GM18505 (cell line): Measurements from ENCODE around the gene GPRC5C.
"Not testable (repeated sequence)": the region's sequence is repeated elsewhere in the genome, so short reads cannot be mapped to it uniquely, and the experiment has no call there.

Experiments
- ATAC-seq: cut with Tn5 transposase; IDR thresholded peaks from one replicate; pipeline ENCODE4 v1.9.1; 2021; ENCODE audit not compliant: unreplicated experiment
- POLR2A ChIP-seq: IDR thresholded peaks from 4 replicates; pipeline ENCODE4 v1.6.1; 2011; ENCODE audit warnings: borderline replicate concordance; ENCODE audit not compliant: insufficient read depth, insufficient read length; ENCODE audit errors: extremely low read depth

The GPRC5C gene

DNA sequence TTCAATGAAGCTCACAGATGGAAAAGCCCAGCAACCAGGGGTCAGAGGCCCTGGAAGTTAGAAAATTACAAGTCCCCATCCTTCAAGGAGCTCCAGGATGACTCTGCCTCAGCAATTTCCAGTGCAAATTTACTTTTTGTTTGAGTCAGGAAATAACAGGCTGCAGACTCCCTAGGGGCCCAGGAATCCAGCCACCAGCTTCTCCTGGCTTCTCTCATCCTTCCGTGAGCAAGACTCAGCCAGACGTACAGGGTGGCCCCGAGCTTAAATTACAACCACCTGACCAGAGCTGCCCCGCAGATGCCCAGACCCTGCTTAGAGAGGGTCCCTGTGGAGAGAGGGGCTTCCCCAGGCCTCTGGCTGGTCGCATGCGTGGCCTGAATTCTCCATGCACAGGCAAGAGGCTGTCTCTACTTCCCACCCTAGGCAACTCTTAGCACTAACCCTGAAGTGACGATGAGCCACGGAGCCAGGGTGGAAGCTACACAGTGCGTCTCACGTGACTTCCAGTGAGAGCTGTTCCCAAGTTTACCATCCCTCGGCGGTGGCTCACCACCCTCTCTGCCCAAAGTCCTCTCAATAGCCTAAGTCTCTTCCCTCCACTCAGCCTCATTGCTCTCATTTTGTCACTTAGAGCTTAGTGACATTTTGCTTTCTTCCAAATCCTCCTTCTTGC is 37.5 kb upstream of the GPRC5C start:
- no peak for ATAC-seq
- TF ChIP-seq POLR2A, result no peak

DNA sequence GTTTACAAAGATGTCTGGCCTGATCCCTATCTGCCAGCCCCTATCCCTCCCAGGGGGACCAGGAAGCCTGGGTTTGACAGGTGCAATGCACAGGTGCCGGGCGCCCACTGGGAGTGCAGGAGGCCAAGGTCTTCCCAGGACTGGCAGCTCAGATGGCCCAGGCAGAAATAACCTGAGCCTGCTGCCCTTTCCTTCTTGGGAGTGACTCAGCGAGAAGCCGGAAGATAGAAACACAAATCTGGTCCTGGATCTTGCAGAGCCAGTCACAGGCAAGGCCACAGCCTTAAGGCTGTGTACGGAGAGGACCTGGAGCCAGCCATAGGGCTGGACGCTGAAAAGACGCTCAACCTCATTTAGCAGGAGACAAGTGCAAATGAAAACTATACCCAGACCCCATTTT is 36.9 kb upstream of the GPRC5C start:
- no peak for ATAC-seq
- no peak for TF ChIP-seq POLR2A

DNA sequence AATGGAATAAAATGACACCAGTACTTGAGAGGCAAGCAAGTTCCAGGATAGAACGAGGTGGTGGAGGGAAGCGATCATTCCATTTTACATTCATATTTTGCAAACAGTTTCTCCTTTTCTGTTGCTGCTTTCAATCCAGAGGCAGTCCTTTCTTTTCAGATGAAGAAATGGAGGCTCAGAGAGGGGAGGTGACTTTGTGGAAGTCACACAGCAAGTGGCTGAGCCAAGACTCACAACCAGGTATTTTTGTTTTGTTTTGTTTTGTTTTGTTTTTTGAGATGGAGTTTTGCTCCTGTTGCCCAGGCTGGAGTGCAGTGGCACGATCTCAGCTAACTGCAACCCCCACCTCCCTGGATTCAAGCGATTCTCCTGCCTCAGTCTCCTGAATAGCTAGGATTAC is 35.3 kb upstream of the GPRC5C start:
- no peak for ATAC-seq
- no peak for TF ChIP-seq POLR2A

DNA sequence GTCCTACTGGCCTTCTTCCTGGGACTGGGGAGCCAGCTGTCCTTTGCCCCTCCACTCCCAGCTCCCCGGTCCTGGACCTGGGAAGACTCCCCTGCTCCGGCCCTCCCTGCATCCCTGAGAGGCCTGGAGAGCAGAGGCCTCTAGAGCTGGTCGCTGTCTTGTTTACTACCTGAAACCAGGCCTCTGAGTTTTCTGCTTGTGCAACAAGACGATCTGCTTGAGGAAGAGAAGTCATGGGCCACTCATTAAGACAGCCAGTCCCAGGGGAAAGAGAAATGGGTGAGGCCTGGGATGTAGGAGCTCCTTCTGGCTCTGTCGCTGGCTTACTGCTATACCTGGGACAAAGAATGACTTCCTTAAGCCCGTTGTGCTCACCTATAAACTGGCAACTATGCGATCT is 29.8 kb upstream of the GPRC5C start:
- no peak for ATAC-seq

DNA sequence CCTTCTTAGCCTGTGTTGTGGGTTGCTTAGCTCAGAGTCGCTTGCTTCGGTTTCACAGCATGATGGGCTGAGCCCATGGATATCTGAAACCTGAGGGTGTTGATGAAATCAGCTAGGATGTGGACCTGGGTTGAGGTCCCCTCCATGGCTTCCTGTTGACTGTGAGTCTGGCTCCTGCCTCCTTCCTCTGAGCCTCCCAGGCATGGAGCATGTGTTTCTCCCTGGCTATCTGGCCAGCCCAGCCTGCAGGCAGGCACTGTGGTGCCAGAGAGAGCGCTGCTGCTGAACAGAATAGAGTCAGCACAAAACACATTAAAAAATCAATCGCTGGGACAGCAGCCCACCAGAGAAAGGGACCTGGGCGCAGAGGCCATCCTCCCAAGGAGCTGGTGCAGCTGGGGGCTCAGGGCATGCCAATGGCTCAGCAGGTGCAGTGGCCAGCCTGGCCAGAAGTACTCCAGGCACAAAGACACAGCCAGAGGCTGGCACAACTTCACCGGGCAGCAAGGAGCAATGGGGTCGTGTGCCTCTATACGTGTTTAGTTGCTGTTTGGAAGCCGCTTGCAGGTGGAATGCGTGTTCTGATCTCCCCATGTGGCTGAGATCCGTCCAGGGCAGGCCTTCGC is 28.3 kb upstream of the GPRC5C start:
- no peak for ATAC-seq

More for the DNA sequence above, 29.8 kb upstream of the GPRC5C start:
- TF ChIP-seq POLR2A, result no peak

DNA sequence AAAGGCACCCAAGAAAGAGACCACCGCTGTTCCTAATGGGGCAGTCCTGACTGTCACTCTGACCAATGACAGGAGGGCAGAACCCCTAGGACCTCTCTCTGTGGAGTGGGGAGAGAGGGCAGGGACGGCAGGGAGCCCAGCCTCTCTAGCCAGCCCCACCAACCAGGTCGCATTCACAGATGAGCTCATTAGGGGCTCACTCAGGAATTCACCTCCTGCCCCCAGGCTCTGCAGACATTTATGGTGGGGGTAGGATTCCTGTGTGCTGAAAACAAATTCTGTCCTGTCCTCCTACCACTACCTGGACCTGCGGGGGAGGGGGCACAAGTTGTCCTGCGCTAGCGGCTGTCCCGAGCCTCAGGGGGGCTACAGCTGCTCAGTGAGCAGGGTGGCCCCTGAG is 27.7 kb upstream of the GPRC5C start:
- no peak for TF ChIP-seq POLR2A
- no peak for ATAC-seq

More for the DNA sequence above, 28.3 kb upstream of the GPRC5C start:
- no peak for TF ChIP-seq POLR2A

DNA sequence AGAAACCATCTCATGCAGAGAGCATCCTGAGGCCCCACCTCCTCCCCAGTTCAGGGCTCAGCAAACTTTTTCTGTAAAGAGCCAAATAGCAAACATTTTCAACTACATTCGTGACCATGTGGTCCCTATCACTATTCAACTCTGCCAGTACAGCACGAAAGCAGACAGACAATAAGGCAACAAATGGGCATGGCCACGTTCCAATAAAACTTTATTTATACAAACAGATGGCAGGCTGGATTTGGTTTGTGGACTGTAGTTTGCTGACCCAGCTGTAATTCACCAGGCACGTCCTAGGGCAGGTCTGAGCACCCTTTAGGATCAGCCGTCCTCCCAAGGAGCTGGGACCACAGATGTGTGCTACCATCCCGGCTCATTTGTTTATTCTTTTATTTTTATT is 27.1 kb upstream of the GPRC5C start:
- no peak for TF ChIP-seq POLR2A
- no peak for ATAC-seq

DNA sequence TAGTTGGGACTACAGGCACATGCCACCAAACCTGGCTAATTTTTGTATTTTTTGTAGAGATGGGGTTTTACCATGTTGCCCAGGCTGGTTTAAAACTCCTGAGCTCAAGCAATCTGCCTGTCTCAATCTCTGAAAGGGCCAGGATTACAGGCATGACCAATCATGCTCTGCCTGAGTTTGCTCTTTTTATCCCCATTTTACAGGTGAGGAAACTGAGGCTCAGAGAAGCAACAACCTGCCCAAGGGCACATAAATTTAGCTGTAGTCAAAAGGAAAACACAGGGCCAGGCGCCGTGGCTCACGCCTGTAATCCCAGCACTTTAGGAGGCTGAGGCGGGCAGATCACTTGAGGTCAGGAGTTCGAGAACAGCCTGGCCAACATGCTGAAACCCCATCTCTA is 26.6 kb upstream of the GPRC5C start:
- ATAC-seq, result not testable (repeated sequence)

DNA sequence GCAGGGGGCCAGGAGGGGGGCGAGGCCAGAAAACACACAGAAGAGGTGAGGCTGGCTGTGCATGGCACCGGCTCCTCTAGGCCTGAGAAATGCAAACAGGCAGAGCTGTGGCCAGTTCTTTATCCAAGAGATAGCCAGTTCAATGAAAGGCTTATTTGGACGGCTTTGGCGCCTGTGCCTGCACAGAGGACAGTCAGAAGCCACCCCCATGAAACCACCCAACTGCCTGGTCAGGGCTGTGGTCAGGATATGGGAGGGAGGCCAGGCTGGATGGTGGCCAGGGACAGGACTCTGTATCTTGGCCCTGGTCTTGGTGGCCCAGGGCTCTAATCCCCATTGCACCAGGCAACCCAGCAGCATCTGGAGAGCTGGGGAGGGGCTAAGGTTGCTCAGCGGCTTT is 24.5 kb upstream of the GPRC5C start:
- no peak for TF ChIP-seq POLR2A

DNA sequence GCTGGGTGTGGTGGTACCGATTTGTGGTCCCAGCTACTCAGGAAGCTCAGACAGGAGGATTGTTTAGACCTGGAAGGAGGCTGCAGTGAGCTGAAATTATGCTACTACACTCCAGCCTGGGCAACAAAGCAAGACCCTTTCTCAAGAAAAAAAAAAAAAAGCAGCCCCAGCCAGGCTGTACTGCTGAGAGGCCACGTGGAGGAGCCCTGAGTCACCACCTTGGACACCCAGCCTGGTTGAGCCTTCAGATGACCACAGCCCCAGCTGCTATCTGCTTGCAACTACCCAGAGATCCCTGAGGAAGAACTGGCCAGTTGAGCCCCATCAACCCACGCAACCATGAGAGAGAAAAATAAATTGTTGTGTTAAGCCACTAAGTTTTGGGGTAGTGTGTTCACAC is 23.6 kb upstream of the GPRC5C start:
- TF ChIP-seq POLR2A, result no peak
- no peak for ATAC-seq

More for the DNA sequence above, 24.5 kb upstream of the GPRC5C start:
- ATAC-seq, result no peak

DNA sequence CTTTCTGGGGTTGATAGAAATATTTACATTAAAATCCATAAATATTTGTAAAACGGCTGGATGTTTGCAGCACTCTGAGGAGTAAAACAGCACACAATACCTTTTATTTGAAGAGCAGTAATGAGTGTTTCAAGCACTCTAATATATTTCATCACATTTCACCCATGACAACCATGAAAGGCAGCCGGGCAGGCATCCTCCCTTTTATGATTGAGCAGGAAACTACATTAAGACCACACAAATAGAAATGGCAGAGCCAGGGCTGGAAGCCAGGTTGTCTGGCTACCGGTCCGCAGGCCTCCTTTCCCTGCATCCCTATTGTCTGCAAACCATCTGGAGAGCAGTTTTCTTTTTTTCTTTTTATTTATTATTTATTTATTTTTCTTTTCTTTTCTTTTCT is 23.1 kb upstream of the GPRC5C start:
- no peak for TF ChIP-seq POLR2A

DNA sequence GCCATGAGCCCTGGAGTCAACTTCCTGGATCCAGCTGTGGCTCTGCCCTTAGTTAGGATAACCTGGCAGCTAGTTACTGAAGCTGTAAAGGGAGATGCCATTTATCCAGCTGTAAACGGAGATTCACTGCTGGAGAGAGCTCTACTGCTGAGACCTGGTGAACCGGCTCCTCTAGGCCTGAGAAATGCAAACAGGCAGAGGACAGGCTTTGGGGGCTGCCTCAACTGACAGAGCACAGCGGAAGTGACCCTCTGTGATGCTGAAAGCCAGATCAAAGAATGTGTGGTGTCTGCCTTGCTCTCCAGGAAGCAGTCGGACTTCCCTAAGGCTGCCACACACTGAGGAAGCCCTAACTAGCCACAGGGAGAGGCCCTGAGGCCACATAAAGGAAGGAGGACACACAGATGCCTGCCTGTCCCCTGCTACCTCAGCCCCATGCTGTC is 21.9 kb upstream of the GPRC5C start:
- TF ChIP-seq POLR2A, result no peak
- ATAC-seq, result no peak

More for the DNA sequence above, 23.1 kb upstream of the GPRC5C start:
- no peak for ATAC-seq

DNA sequence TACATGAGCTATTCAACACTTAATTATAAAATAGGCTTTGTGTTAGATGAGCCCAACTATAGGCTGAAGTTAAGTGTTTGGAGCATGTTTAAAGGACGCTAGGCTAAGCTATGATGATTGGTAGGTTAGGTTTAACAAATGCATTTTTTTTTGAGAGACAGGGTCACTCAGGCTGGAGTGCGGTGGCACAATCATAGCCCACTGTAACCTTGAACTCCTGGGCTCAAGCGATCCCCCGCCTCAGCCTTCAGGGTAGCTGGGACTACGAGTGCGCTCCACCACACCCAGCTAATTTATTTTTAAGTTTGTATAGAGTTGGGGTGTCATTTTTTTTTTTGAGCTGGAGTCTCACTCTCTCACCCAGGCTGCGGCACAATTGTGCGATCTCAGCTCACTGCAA is 19.3 kb upstream of the GPRC5C start:
- no peak for ATAC-seq
- TF ChIP-seq POLR2A, result no peak

DNA sequence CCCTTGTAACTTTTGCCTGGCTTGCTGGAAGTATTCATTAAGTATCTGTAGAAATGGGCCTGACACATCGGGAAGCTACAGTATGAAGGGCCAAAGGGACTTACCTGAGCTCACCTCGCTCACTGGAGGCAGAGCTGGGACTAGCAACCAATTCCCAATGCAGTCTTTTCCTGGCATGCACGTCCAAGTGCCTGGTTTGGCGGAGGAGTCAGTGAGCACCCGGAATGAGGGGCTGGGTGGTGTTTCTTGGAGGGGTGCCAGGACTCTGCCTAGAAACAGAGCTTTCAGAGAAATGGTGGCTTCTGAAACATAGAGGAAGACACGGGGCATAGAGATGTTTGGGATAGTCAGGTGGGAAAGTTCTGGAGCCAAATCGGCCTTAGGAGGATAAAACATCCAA is 18.4 kb upstream of the GPRC5C start:
- no peak for TF ChIP-seq POLR2A
- no peak for ATAC-seq
